ENCODE measurements around the gene RHOBTB1.

GRCh38 chr10:60849740-60850139, 94.2 kb downstream of the RHOBTB1 start:
- TF ChIP-seq POLR2A (IDR thresholded peaks at IDR 0.05) = no peak
- TF ChIP-seq EP300 (IDR thresholded peaks at IDR 0.05) = no peak
